Keratinocyte (primary cell): ENCODE data around the gene A1BG. TPM values are rescaled to one million over a fixed set of nuclear protein-coding genes. Genes with fewer than 3 reads are reported as not detected.

Experiments
- DNase-seq: peaks from one replicate; pipeline ENCODE4 v3.0.0-alpha.2; 2011; ENCODE audit warnings: low read depth, missing footprints, low spot score
- FAIRE-seq: peaks from 2 replicates; lab custom pipeline; 2011; peaks lifted over from hg19 to GRCh38; lab: Jason Lieb, UNC
- H2AFZ ChIP-seq: 2 replicates; pipeline ENCODE4 v1.6.0; 2012; ENCODE audit warnings: low read length, control low read depth, inconsistent platforms; ENCODE audit not compliant: control insufficient read depth
- H3K27ac ChIP-seq: 2 replicates; pipeline ENCODE4 v1.5.1; 2011; ENCODE audit warnings: low read length; ENCODE audit not compliant: control insufficient read depth, insufficient read depth
- H3K27me3 ChIP-seq: 3 replicates; pipeline ENCODE4 v1.6.0; 2011; ENCODE audit warnings: low read length; ENCODE audit not compliant: control insufficient read depth, insufficient read depth; ENCODE audit errors: extremely low read depth
- H3K36me3 ChIP-seq, 2 experiments: 2 replicates in 1 of 2; 3 replicates in 1 of 2; pipeline ENCODE4 v1.5.1; 2011; ENCODE audit warnings: low read length in 2 of 2, mild to moderate bottlenecking in 1 of 2; ENCODE audit not compliant: control insufficient read depth in 2 of 2, insufficient read depth in 2 of 2; ENCODE audit errors: extremely low read depth in 1 of 2
- H3K4me1 ChIP-seq: 3 replicates; pipeline ENCODE4 v1.5.1; 2011; ENCODE audit warnings: low read length; ENCODE audit not compliant: control insufficient read depth, insufficient read depth; ENCODE audit errors: extremely low read depth
- H3K4me2 ChIP-seq: 3 replicates; pipeline ENCODE4 v1.6.0; 2011; ENCODE audit warnings: low read depth, low read length; ENCODE audit not compliant: control insufficient read depth, insufficient read depth; ENCODE audit errors: extremely low read depth
- H3K4me3 ChIP-seq, 3 experiments: fragments of 200-600 bp in 1 of 3; sonication (generic) in 1 of 3; 2 replicates in 2 of 3; 3 replicates in 1 of 3; pipeline ENCODE4 v1.5.1; 2011 to 2016; ENCODE audit warnings: low read length in 3 of 3, mild to moderate bottlenecking in 3 of 3, control low read depth in 2 of 3, inconsistent platforms in 1 of 3, low read depth in 1 of 3, mixed read lengths in 1 of 3, mixed run types in 1 of 3, moderate library complexity in 1 of 3; ENCODE audit not compliant: control insufficient read depth in 2 of 3, insufficient read depth in 2 of 3; ENCODE audit errors: extremely low read depth in 1 of 3
- H3K79me2 ChIP-seq: 2 replicates; pipeline ENCODE4 v1.6.0; 2012; ENCODE audit warnings: low read length; ENCODE audit not compliant: control insufficient read depth, insufficient read depth
- H3K9ac ChIP-seq: 3 replicates; pipeline ENCODE4 v1.6.0; 2011; ENCODE audit warnings: low read length; ENCODE audit not compliant: control insufficient read depth, insufficient read depth; ENCODE audit errors: extremely low read depth
- H3K9me1 ChIP-seq: 3 replicates; pipeline ENCODE4 v1.6.0; 2011; ENCODE audit warnings: low read length; ENCODE audit not compliant: control insufficient read depth, insufficient read depth; ENCODE audit errors: extremely low read depth
- H3K9me3 ChIP-seq: 2 replicates; pipeline ENCODE4 v1.5.1; 2012; ENCODE audit warnings: low read depth, low read length; ENCODE audit not compliant: control insufficient read depth
- H4K20me1 ChIP-seq: 3 replicates; pipeline ENCODE4 v1.6.0; 2011; ENCODE audit warnings: low read length; ENCODE audit not compliant: control insufficient read depth, insufficient read depth; ENCODE audit errors: extremely low read depth
- EZH2 ChIP-seq: IDR thresholded peaks from one replicate; pipeline ENCODE4 v1.6.1; 2012; ENCODE audit warnings: inconsistent platforms, mild to moderate bottlenecking, low read length, moderate library complexity
- dilution Hi-C: fragments of 300-500 bp; cut with MboI; formaldehyde crosslinking; loops from one replicate; pipeline ENCODE4 v1.7.0; 2020; ENCODE audit warnings: low sequenced_read_pairs; ENCODE audit not compliant: extremely low pct_ligation_motif_present
- polyA plus RNA-seq, 5 experiments: library from polyadenylated mRNA; depleted of rRNA in 3 of 5; stranded (reverse) in 3 of 5; stranded (forward) in 1 of 5; unstranded in 1 of 5; fragments of >200 nt; gene quantifications; 1 replicate in 1 of 5; 2 replicates in 3 of 5; 3 replicates in 1 of 5; pipeline versions ENCODE4 v1.2.1 to v1.2.3, GENCODE V29; 2011 to 2012; ENCODE audit warnings: missing spikeins in 2 of 5, low read depth in 1 of 5, low replicate concordance in 1 of 5
- small RNA-seq, 3 experiments: library from RNA; depleted of rRNA; stranded (forward); fragments of <200 nt; gene quantifications; one replicate each; pipeline ENCODE3, GENCODE V24; 2012; ENCODE audit warnings: low read depth in 3 of 3, low replicate concordance in 1 of 3; ENCODE audit not compliant: insufficient read length in 3 of 3
- TF ChIP-seq, protein P1 (sequence below), 3 experiments: IDR thresholded peaks in 1 of 3; conservative IDR thresholded peaks in 1 of 3; optimal IDR thresholded peaks in 1 of 3; 2 replicates in 2 of 3; 3 replicates in 1 of 3; pipeline versions ENCODE3 to v1.5.1; 2011; ENCODE audit warnings: low read length in 3 of 3, mild to moderate bottlenecking in 3 of 3, moderate library complexity in 2 of 3, control low read depth in 1 of 3, inconsistent platforms in 1 of 3; ENCODE audit not compliant: insufficient read depth in 2 of 3; ENCODE audit errors: extremely low read depth in 1 of 3

A1BG gene
- polyA plus RNA-seq, 1 donor (not counting 4 experiments of a cell fraction or from before 2014, with no cell fraction given) = 1.4 TPM

DNA sequence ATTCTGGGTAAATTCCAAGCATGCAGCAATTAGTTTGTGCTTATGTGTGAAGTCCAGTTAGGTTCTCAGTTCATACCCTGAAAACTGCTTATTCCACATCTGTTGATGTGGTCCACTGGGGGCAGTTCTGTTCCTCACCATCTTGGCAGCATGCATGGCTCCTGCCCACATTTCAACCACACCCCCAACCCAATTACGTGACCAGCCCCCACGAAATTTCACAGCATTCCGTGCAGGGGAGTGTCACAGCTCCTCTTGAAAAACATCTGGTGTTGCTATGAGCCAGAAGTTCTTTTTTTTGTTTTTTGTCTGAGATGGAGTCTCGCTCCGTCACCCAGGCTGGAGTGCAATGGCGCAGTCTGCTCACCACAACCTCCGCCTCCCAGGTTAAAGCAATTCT is 57.2 kb downstream of the A1BG start:
- H3K27ac ChIP-seq = no peak overlapping the region
- DNase-seq = no peak
- TF ChIP-seq, protein P1, sequence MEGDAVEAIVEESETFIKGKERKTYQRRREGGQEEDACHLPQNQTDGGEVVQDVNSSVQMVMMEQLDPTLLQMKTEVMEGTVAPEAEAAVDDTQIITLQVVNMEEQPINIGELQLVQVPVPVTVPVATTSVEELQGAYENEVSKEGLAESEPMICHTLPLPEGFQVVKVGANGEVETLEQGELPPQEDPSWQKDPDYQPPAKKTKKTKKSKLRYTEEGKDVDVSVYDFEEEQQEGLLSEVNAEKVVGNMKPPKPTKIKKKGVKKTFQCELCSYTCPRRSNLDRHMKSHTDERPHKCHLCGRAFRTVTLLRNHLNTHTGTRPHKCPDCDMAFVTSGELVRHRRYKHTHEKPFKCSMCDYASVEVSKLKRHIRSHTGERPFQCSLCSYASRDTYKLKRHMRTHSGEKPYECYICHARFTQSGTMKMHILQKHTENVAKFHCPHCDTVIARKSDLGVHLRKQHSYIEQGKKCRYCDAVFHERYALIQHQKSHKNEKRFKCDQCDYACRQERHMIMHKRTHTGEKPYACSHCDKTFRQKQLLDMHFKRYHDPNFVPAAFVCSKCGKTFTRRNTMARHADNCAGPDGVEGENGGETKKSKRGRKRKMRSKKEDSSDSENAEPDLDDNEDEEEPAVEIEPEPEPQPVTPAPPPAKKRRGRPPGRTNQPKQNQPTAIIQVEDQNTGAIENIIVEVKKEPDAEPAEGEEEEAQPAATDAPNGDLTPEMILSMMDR (optimal IDR thresholded peaks at IDR 0.05 in 1 of 3, IDR thresholded peaks at IDR 0.05 in 1 of 3, conservative IDR thresholded peaks at IDR 0.05 in 1 of 3; ENCODE audit: extremely low read depth in 1 of 3, insufficient read depth in 2 of 3, low read length in 3 of 3) = no peak
- no peak for TF ChIP-seq EZH2
- peaks cover 24 to 32% of the 10 kb centered on the region in 2 experiments for H3K36me3 ChIP-seq
- no peak overlapping the region for H3K4me2 ChIP-seq
- H3K4me1 ChIP-seq = no peaks in the 10 kb centered on the region
- H3K79me2 ChIP-seq = peaks cover 7% of the 10 kb centered on the region
- H3K9me1 ChIP-seq = no peaks in the 10 kb centered on the region
- no peaks in the 10 kb centered on the region for H3K27me3 ChIP-seq
- no peaks in the 10 kb centered on the region for H4K20me1 ChIP-seq
- dilution Hi-C loops = no loop called here
- H3K9me3 ChIP-seq = peaks cover 13% of the 10 kb centered on the region
- no peak overlapping the region for H3K9ac ChIP-seq
- no peak for FAIRE-seq
- no peak overlapping the region for H3K4me3 ChIP-seq
- H2AFZ ChIP-seq = no peak overlapping the region

Small RNA genes lying within 50 kb of the gene (small RNA-seq; reads per million reads assigned to genes)
- gene MIR4754 (0 to 0.25 (median 0) reads per million in 3 experiments), gene MIR6806 (0 to 1.7 (median 0.50) reads per million in 3 experiments), gene RNA5SP473 (0 to 5.0 (median 0.75) reads per million in 3 experiments)

Other genes starting within 250 kb of the A1BG start
- 6.9 to 8.5 TPM (median 8.4 TPM) in 3 replicates for gene ZNF329, start 202.7 kb downstream of the A1BG start, polyA plus RNA-seq
- gene ZNF274, start 170.4 kb downstream of the A1BG start, polyA plus RNA-seq = 25.0 to 31.2 TPM (median 25.9 TPM) in 3 replicates
- 28.2 to 38.4 TPM (median 30.9 TPM) in 3 replicates for gene ZNF544, start 124.6 kb downstream of the A1BG start, polyA plus RNA-seq
- gene ZNF8, start 74.5 kb downstream of the A1BG start, polyA plus RNA-seq = 2.5 to 2.8 TPM (median 2.7 TPM) in 3 replicates
- gene ERVK3-1, start 48.1 kb downstream of the A1BG start, polyA plus RNA-seq = 42.5 to 48.6 TPM (median 44.8 TPM) in 3 replicates
- gene ZSCAN22, start 26.5 kb downstream of the A1BG start, polyA plus RNA-seq = 2.5 to 3.4 TPM (median 2.8 TPM) in 3 replicates
- 0.29 to 0.72 TPM (median 0.32 TPM) in 3 replicates for gene ZNF497, start 9.3 kb upstream of the A1BG start, polyA plus RNA-seq
- gene ZNF837, start 27.5 kb upstream of the A1BG start, polyA plus RNA-seq = 0.29 to 1.0 TPM (median 0.39 TPM) in 3 replicates
- gene RPS5, start 33.8 kb upstream of the A1BG start, polyA plus RNA-seq = 1,865 to 3,107 TPM (median 2,056 TPM) in 3 replicates
- gene RNF225, start 42.2 kb upstream of the A1BG start, polyA plus RNA-seq = 0.06 TPM in 1 of 3 replicates, not detected in the others
- 12.2 to 15.5 TPM (median 12.9 TPM) in 3 replicates for gene ZNF584, start 55.2 kb upstream of the A1BG start, polyA plus RNA-seq
- gene ZNF132, start 86.7 kb upstream of the A1BG start, polyA plus RNA-seq = 1.5 to 2.1 TPM (median 1.6 TPM) in 3 replicates
- gene ZNF324B, start 98.1 kb upstream of the A1BG start, polyA plus RNA-seq = 2.0 to 3.5 TPM (median 2.5 TPM) in 3 replicates
- gene ZNF324, start 113.6 kb upstream of the A1BG start, polyA plus RNA-seq = 5.0 to 10.8 TPM (median 6.6 TPM) in 3 replicates
- gene ZNF446, start 122.9 kb upstream of the A1BG start, polyA plus RNA-seq = 2.1 to 4.7 TPM (median 2.7 TPM) in 3 replicates
- 13.4 to 15.4 TPM (median 14.7 TPM) in 3 replicates for gene SLC27A5, start 158.5 kb upstream of the A1BG start, polyA plus RNA-seq
- gene ZBTB45, start 166.3 kb upstream of the A1BG start, polyA plus RNA-seq = 3.1 to 8.2 TPM (median 4.6 TPM) in 3 replicates
- 290 to 316 TPM (median 298 TPM) in 3 replicates for gene TRIM28, start 190.6 kb upstream of the A1BG start, polyA plus RNA-seq
- gene CHMP2A, start 201.6 kb upstream of the A1BG start, polyA plus RNA-seq = 105 to 167 TPM (median 115 TPM) in 3 replicates
- gene UBE2M, start 205.1 kb upstream of the A1BG start, polyA plus RNA-seq = 55.9 to 104 TPM (median 82.6 TPM) in 3 replicates
- gene MZF1, start 219.8 kb upstream of the A1BG start, polyA plus RNA-seq = 5.0 to 14.5 TPM (median 7.4 TPM) in 3 replicates